Cardiac septum (tissue), 1 donor: Measurements from ENCODE around the gene LCNL1. TPM values are rescaled to one million over a fixed set of nuclear protein-coding genes. Genes with fewer than 3 reads are reported as not detected.
"Not testable (repeated sequence)": the region's sequence is repeated elsewhere in the genome, so short reads cannot be mapped to it uniquely, and the experiment has no call there.

Experiments
- DNase-seq: peaks from one replicate; pipeline ENCODE4 v3.0.0-alpha.2; 2020; ENCODE audit warnings: low spot score
- intact Hi-C: fragments of 100-400 bp; cut with DNase I; formaldehyde crosslinking; loops from one replicate; pipeline ENCODE4 v1.14.0; 2022
- total RNA-seq: library from RNA; stranded (reverse); fragmentation: NEBNext Ultra II Directional; extraction: Animal tissue kit (Norgen Biotek cat#: 25700); gene quantifications from one replicate; pipeline ENCODE4 v1.2.1, GENCODE V29; 2021
- donor health status: DM: no; HTN: no; CAD: no.

The LCNL1 gene
- total RNA-seq, 1 donor from 2014 or later: 5.9 TPM

DNA sequence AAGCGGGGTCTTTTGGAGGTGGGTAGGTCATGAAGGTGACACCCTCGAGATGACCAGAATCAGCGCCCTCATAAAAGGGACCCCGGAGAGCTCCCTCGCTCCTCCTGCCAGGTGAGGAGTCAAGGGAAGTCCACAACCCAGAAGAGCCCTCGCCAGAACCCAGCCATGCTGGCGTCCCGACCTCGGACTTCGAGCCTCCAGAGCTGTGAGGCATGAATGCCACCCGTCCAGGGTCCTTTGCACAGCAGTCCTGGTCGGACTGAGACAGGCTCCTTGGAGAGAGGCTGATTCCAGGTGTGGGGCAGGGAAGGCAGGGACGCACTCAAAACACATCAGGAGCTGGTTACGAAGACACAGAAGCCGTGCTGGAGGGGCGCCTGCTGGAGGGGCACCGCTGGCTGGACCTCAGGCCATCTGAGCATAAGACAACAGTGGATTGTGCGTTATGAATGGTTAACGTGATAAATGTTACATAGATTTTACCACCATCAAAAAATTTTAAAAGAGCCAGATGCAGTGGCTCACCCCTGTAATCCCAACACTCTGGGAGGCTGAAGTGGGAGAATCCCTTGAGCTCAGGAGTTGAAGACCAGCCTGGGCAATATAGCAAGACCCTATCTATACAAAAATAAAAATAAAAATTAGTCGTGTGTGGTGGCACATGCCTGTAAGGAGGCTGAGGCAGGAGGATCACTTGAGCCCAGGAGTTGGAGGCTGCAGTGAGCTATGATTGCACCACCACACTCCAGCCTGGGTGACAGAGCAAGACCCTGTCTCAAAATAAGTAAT lies 19.3 kb downstream of the LCNL1 start:
- intact Hi-C loops: no loop called here
- DNase-seq: no peak

DNA sequence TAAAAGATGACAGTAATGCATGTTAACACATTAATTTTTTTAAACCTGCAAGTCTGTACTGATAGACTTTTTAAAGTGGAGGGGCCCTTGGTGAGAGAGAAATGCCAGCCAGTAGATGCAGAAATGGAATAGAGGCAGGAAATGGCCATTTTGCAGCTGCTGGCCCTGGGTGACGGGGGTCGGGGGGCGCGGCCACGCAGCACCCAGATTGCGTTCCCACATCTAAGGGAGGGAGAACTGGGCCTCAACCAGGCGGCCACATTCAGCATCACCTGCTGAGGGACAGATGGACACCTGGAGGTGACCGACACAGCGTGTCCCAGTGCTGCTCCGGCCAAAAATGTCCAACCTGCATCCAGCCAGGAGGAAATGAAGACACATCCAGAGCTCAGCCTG lies 19.9 kb downstream of the LCNL1 start:
- intact Hi-C loops: no loop called here
- DNase-seq: no peak

DNA sequence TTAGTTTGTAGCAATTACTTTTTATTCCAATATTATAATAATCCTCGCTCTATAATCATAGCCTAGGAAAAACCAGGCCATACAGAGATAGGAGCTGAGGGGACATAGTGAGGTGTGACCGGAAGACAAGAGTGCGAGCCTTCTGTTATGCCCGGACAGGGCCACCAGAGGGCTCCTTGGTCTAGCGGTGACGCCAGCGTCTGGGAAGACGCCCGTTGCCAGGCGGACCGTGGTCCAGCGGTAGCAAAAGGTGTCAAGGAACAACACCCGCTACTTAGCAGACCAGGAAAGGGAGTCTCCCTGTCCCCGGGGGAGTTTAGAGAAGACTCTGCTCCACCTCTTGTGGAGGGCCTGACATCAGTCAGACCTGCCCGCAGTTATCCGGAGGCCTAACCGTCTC lies 21.5 kb downstream of the LCNL1 start:
- intact Hi-C loops, DNase-seq: not testable (repeated sequence)

DNA sequence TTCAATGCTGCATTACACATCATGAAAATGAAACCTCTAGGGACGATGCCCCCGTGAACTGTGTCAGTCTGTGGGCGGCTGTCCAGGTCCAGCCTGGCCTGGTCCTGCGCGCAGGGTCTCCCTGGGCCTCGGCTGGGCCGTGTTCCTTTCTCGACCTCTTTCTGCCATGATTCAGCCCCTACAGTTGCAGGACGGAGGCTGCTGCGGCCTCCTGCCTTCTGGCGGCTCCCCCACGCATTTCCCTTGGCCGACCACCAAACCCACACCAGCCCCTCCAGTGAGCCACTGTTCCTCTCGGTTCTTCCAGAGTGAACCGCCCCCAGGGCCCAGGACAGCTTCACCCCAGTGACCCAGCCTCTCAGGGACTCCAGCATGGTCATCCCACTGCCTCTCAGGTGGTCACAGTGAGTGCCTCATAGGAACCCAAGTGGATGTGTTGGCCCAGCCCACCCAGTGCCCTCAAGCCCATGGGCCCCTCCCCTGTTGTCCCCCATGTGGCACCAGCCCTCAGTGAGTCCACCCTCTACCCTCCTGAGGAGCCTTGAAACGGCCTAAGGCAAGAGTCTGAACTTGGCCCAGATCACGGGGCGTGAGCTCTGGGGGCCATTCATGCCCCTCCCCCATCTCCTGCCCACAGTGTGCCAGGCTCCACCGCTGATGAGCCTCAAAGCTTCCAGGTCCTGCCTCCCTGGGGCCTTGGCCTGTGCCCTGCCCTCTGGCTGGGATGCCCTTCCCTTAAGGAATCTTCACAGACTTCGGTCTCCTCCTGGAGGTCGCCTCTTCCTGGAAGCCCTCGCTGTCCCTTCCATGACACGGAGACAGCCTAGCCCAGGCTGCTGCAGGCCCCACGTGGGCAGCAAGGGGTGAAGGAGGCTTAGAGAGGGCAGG lies 23.6 kb downstream of the LCNL1 start:
- intact Hi-C loops: no loop called here
- DNase-seq: no peak

DNA sequence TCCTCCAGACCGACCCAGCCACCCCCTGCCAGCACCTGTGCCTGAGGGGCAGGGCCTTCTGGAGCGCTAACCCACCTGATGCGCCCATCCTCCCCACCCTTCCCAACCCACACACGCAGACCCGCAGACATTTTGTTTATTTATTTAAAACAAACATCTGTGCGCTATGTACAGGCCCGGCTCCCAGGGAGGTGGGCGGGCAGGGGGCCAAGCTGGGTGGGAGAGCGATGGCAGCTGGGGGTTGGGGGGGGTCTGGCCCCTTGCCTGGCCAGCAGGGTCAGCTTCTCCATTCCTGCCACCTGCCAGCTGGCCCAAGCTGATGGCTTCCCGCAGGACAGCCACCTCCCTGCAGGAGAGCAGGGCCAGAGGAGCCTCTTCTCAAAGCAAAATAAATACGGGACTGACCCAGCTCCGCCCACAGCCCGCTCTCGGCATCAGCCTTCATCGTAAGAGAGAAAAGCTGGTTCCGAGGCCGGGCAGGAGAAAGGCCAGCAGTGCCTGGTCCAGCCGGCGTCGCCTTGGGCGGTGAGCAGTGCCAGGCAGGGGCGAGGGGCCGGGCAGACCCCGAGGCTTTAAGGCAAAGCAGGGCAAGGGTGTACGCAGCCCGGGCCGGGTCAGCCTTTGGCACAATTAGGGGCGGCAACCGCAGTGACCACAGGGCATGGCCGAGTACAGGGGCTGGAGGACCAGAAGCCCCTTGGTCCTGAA lies 24.5 kb downstream of the LCNL1 start:
- no peak for DNase-seq
- intact Hi-C loops: no loop called here

DNA sequence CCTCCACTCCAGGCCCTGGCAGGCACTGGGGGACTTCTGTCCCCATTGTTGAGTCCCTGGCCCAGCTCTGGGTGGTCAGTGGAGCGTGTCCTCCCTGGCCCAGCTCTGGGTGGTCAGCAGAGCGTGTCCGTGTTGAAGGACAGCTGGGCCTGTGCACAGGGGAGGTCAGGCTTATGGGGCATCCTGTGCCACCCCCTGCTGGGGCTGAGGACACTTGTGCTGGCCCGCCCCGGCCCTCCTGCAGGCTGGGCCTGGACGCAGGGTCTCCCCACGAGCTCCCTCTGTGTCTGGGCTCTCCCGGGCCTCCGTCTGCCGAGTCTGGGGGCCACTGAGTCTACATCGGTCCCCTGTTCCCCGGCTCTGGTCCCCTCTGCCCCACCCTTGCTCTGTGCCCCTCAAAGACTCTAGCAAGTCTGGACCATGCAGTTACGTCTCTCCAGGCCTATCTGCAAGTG lies 25.1 kb downstream of the LCNL1 start:
- DNase-seq: no peak
- intact Hi-C loops: no loop called here

DNA sequence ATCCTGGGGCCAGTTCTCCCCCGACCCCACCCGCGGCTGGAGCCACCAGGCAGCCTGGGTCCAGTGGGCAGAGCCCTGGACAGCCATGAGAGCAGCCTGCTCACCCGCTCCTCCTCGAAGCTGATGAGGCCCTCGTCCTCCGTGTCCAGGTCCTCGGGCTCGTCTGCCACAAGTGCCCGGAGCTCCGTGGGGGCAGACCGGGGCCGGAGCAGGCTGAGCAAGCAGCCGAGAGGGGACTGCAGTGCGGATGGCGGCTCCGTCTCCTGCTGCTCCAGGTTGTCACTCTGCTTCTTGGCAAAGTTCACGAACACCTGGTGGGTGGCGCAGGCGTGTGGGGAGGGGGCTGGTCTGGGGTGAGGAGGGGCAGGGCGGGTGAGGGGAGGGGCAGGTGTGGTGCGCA lies 25.5 kb downstream of the LCNL1 start:
- DNase-seq: no peak
- intact Hi-C loops: no loop called here

DNA sequence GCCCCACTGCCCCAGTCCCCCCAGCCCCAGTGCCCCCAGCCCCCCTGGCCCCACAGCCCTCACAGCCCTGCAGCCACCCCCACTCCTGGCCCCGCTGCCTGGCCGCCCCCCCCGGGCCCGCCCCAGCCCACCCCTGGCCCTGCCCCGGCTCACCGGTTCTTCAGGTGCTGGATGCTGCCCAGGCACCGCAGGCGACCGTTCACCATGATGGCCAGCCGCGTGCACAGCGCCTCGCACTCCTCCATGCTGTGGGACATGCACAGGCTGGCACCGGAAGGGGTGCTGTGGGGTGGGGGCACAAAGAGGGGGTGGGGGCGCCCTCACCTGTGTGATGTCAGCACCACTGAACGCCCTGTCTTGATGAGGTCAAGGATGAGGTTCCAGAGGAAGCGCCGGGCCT lies 26.4 kb downstream of the LCNL1 start:
- intact Hi-C loops: no loop called here
- no peak for DNase-seq

DNA sequence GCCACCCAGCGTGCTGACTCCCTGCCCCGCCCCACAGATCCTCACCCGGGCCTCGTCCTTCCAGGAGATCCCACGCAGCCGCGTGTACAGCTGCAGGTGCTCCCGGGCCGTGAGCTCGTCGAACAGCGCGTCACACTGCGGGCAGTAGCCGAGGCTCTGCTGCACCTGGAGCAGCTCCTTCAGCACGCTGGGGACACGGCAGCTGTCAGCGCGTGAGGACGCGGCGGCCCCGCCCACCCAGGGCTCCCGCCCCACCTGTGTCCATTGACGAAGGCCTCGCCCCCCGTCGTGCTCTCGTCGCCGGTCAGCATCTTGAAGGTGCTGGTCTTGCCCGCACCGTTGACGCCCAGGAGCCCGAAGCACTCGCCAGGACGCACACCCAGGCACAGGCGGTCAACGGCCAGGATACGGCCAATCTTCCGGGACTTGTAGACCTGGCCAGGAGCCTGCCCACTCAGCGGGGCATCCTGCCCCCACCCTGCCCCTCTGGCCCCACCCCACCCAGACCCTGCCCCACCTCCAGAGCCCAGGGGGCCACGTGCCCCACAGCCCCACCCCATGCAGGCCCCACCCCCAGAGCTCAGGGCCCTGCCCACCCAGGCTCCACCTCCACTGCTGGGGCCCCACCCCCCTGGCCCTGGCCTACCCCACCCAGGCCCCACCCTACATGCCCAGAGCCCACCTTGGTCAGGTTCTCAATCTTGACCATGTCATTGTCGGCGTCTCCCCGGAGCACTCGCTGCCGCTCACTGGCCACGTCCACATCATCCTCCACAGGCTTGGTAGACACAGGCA lies 27.3 kb downstream of the LCNL1 start:
- intact Hi-C loops: no loop called here
- DNase-seq: no peak

DNA sequence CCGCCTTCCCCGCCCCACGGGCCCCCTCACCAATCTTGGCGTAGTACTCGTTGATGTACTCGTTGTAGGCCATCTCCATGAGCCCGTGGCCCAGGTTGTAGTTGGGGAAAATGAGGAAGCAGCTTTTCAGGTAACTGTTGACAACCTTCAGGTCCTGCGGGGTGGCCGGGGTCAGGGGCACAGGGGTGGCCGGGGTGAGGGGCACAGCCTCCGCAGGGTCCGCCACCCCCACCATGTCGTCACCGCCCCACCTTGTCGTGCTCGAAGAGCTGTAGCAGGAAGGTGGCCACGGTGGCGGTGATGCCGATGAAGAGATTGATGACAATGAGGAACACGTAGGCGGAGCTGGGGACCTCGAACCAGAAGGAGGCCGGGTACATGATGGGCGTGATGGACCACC lies 28.4 kb downstream of the LCNL1 start:
- intact Hi-C loops: no loop called here
- no peak for DNase-seq

DNA sequence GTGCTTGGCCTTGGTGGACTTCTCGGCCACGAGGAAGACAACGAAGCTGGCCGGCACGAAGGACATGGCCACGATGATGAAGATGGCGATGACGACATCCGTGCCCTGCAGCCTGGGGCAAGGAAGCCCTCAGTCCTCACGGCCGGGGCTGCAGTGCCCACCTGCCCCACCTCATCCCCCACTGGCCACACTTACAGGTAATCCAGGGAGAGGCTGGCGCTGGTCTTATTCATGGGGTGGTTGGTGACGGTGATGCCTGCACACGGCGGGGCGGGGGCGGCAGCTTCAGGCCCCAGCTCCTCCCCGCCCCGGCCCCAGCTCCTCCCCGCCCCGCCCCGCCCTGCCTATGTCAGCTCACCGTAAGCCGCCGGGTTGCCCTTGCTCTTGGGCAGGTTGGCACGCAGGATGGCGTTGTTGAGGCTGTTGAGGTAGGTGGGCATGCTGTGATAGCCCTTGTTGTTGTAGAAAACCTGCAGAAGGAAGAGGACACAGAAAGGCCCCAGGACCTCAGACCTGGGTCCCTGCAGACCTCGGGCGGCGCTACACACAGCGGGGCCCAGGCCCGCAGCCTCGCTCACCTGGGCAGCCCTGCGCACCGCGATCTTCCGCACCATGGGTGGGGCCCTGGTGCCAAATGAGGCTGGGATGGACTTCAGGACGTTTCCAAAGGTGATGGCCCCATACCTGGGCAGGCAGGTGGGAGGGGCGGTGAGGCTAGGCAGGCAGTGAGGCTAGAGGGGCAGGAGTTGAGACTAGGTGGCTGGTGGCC lies 29.3 kb downstream of the LCNL1 start:
- DNase-seq: no peak
- intact Hi-C loops: no loop called here

DNA sequence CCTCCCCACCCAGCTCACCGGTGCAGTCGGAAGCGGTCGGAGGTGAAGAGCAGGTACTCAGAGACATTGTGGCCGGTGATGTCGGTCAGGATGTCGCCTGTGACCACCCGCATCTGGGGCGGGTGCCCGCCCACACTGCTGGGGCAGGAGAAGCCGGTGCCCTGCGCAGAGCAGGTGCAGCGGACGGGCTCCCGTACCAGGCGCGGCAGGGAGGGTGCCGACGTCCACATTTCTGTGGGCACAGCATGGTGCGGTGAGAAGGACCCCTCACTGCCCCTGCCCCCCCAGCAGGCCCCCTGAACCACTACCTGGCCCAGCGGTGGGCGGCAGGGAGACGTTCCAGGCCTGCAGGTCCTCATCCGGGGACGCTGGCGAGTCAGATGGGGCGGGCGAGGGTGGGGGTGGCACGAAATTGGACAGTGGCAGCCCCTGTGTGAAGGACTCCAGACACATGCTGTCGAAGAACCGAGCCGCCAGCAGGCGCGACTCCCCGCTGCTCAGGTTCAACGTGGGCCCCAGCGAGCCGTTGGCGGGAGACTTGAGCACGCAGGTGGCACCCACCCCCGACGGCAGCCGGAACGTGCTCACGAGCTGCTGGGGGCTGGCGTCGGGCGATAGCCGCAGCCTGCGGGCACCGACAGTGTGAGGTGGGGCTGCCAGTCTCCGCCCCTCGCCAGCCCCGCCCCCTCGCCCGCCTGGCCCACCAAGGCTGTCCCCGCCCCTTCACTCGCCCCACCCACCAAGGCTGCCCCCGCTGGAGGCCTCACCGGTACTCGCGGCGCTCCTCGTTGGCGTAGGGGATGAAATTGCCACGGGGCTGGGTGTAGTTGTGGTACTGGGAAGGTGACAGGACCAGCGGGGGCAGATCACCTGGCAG lies 30.1 kb downstream of the LCNL1 start:
- DNase-seq: no peak
- intact Hi-C loops: no loop called here

DNA sequence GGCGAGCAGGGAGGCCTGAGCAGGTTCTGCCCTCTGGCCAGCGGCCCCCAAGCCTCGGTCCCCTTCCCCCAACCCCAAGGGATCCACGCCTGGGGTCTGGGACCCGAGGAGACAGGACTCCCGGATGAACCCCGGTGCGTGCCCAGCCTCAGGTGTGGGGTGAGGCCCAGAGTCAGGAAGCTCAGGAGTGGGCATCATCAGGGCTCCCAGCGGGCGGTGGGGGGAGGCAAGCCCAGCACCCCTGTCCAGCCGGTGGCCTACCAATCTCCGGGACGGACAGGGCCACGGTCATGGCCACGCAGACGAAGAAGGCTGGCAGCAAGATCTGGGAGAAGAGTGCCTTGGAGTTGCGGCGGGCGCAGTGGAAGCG lies 30.8 kb downstream of the LCNL1 start:
- no peak for DNase-seq
- intact Hi-C loops: no loop called here

DNA sequence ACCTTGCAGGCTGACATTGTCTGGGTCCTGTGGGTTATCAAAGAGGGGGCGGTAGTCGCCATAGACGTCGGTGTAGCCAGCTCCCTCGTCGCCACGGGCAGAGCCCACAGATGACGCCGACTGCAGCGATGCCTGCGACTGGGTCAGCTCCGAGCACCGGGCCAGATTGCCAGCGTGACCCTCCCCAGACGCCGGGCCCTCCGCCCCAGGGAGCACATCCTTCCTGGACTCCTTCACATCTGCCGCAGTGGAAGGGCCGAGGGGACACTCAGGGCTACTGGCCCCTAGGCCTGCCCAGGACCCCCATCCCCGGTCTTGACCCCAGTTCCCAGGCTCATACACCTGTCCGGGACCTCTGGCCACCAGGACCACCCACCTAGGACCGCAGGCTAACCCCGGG lies 31.4 kb downstream of the LCNL1 start:
- intact Hi-C loops: no loop called here
- no peak for DNase-seq

DNA sequence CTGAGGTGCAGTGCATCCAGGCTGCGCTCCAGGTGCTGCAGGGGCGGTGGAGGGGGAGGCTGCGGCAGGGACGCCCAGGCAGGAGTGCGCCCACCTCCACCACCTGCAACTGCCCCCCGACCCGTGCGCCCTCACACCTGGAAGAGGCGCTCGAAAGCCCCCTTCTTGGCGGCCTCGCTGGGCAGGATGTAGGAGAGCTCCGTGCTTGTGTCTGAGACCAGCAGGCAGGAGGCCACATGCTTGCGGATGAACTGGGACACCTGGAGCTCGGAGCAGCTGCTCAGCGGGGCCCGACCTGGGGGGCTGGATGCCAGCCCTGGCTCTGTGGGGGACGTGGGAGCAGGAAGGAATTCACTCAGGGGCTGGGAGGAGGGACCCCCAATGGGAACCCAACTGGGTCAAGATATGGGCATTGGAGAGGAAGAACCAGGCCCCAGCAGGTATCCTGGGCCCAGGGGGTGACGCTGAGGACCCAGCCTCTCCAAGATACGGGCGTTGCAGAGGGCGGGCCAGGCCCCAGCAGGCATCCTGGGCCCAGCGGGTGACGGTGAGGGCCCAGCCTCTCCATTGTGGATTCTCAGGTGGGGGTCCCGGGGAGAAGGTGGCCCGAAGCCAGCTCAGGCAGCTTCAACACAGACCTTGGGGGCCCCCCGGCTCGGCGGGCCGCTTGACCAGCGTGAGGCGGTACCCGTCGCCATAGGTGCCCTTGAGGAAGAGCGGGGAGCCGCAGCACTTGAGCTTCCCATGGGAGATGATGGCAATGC lies 32.2 kb downstream of the LCNL1 start:
- DNase-seq: no peak
- intact Hi-C loops: no loop called here

DNA sequence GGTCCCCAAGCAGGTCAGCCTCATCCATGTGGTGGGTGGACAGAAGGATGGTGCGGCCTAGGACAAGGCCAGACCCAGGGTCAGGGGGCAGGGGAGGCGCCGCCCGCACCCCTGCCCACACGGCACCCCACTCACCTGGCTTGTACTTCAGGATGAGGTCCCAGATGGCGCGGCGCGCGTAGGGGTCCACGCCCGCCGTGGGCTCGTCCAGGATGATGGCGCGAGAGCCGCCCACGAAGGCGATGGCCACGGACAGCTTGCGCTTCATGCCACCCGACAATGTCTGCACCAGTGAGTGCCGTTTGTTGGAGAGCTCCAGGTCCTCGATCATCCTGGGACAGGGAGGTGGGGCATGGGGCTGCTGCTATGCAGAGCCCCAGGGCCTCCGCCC lies 32.7 kb downstream of the LCNL1 start:
- intact Hi-C loops: no loop called here
- no peak for DNase-seq

DNA sequence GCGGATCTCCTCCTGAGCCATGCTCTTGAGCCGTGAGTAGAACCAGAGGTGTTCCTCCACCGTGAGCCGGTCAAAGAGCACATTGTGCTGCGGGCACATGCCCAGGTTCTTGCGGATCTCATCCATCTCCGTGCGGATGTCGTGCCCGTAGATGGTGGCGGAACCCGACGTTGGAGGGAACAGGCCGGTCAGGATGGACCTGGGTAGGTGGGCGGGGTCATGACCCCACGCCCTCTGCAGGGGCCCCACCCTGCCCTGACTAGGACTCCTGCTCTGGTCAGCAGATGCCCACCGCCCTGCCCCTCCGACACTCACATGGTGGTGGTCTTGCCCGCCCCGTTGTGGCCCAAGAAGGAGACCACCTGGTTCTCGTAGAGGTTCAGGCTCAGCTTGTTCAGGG lies 33.2 kb downstream of the LCNL1 start:
- intact Hi-C loops: no loop called here

More for the DNA sequence above, 33.2 kb downstream of the LCNL1 start:
- DNase-seq: no peak
